Panc1 (cell line): Measurements from ENCODE around the gene DDX46. TPM values are rescaled to one million over a fixed set of nuclear protein-coding genes. Genes with fewer than 3 reads are reported as not detected.
A peak's percentile ranks its signal among the peaks of the same experiment; 100 is the strongest.

Source experiments
- ATAC-seq: fragments of 200-7000 bp; cut with Tn5 transposase; 2 replicates; pipeline ENCODE4 v1.9.1; 2020; ENCODE audit warnings: mild to moderate bottlenecking, moderate library complexity
- BruUV-seq: library from RNA; stranded (reverse); fragments of 400-500 nt; replicated peaks from 2 replicates; lab custom pipeline; 2021; lab: Mats Ljungman, UMichigan
- CTCF ChIA-PET: fragments of 300-600 bp; sonication (Branson Sonifier 250); formaldehyde crosslinking; loops from one replicate; lab custom pipeline; 2022; ENCODE audit warnings: antibody characterized with exemption; lab: Charles Lee
- POLR2A ChIA-PET: fragments of 300-600 bp; sonication (Branson Sonifier 250); formaldehyde crosslinking; loops from one replicate; lab custom pipeline; 2022; ENCODE audit warnings: antibody characterized with exemption; lab: Charles Lee
- DNase-seq: peaks from one replicate; pipeline ENCODE4 v3.0.0-alpha.2; 2010; ENCODE audit warnings: low read depth, low spot score
- H3K27ac ChIP-seq: 2 replicates; pipeline ENCODE4 v1.5.1; 2011; ENCODE audit warnings: mild to moderate bottlenecking, low read length, inconsistent platforms
- H3K27me3 ChIP-seq: fragments of 200-500 bp; sonication (Bioruptor generic); 2 replicates; pipeline ENCODE4 v1.6.0; 2014; ENCODE audit warnings: low read length, inconsistent platforms; ENCODE audit not compliant: control insufficient read depth, insufficient read depth
- H3K36me3 ChIP-seq: fragments of 200-500 bp; sonication (Bioruptor generic); 2 replicates; pipeline ENCODE4 v1.5.1; 2014; ENCODE audit warnings: inconsistent platforms, mild to moderate bottlenecking, low read length, moderate library complexity; ENCODE audit not compliant: control insufficient read depth, insufficient read depth
- H3K4me1 ChIP-seq: 2 replicates; pipeline ENCODE4 v1.5.1; 2011; ENCODE audit warnings: inconsistent platforms, mild to moderate bottlenecking, low read length, moderate library complexity; ENCODE audit not compliant: control insufficient read depth, insufficient read depth
- H3K4me3 ChIP-seq, 2 experiments: 2 replicates each; pipeline ENCODE4 v1.5.1; 2011 to 2012; ENCODE audit warnings: low read depth in 2 of 2, low read length in 2 of 2, mild to moderate bottlenecking in 2 of 2, inconsistent platforms in 1 of 2, moderate library complexity in 1 of 2
- H3K9me3 ChIP-seq: fragments of 200-500 bp; sonication (Bioruptor generic); 2 replicates; pipeline ENCODE4 v1.5.1; 2014; ENCODE audit warnings: low read depth, mild to moderate bottlenecking, inconsistent platforms, low read length, moderate library complexity; ENCODE audit not compliant: control insufficient read depth, insufficient read depth
- POLR2AphosphoS5 ChIP-seq: IDR thresholded peaks from 2 replicates; pipeline ENCODE4 v1.6.1; 2012; ENCODE audit warnings: mild to moderate bottlenecking, low read depth, low read length, moderate library complexity
- SIN3A ChIP-seq: IDR thresholded peaks from 2 replicates; pipeline ENCODE4 v1.6.1; 2012; ENCODE audit warnings: low read depth, mild to moderate bottlenecking, low read length, moderate library complexity, borderline replicate concordance; ENCODE audit not compliant: insufficient read depth
- TCF7L2 ChIP-seq: IDR thresholded peaks from 2 replicates; pipeline ENCODE4 v1.6.1; 2011; ENCODE audit warnings: mild to moderate bottlenecking, low read depth, low read length, inconsistent platforms
- in situ Hi-C: cut with HindIII; loops from 2 replicates; pipeline ENCODE4 v1.10.0; 2016; ENCODE audit warnings: low sequenced_read_pairs, low pct_unique_long_range_greater_than_20kb
- intact Hi-C: fragments of 100-400 bp; cut with micrococcal nuclease; formaldehyde crosslinking; loops from one replicate; pipeline ENCODE4 v1.10.0; 2022; ENCODE audit not compliant: unreplicated experiment
- total RNA-seq: library from RNA; stranded (reverse); gene quantifications from one replicate; pipeline ENCODE4 v1.2.1, GENCODE V29; 2021; ENCODE audit not compliant: unreplicated experiment
- TF ChIP-seq, protein P1 (sequence below), 2 experiments: IDR thresholded peaks; 2 replicates each; pipeline ENCODE4 v1.6.1; 2011 to 2012; ENCODE audit warnings: low read depth in 2 of 2, control low read depth in 1 of 2, low read length in 1 of 2, mild to moderate bottlenecking in 1 of 2, moderate library complexity in 1 of 2; ENCODE audit not compliant: insufficient read depth in 1 of 2
- TF ChIP-seq, protein P2 (sequence below): fragments of 450-650 bp; IDR thresholded peaks from 2 replicates; pipeline ENCODE4 v1.5.1; 2017; ENCODE audit warnings: mild to moderate bottlenecking

Gene DDX46
- total RNA-seq, 1 experiment from 2014 or later, result 90.8 TPM

DNA sequence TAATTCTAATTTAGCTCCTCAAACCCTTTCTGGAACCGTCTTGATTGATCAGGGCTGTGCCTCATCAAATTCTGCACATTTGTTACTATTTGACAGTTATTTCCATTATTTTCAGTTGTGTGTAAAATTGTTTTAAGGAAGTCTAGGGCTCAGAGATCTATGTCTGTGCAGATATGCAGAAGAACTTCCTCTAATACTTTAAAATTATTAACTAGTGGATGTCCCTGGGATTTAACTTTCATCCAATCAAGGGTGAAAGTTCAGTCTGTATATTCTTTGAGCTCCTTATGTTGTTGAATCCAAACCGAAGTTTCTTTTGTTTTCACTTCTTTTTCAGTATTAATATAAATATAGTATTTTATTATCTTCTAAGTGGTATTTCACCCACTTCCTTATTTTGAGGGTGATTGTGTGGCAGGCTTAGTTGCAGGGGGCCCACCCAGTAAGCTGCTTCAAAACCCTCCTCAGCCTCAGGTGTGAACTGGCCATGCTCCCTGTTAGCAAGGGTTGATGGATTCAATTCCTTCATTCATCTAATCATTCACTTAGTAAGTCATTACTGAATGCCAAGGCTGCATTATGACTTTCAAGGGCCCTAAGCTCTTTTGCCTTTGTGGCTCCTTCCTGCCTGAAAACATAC, 22.3 kb upstream of the DDX46 start:
- CTCF ChIA-PET, result interaction anchor here (1.4 kb wide), 1 partner anchor 22 kb away, joined by 4 read pairs; the partner anchor contains the start of gene DDX46

DNA sequence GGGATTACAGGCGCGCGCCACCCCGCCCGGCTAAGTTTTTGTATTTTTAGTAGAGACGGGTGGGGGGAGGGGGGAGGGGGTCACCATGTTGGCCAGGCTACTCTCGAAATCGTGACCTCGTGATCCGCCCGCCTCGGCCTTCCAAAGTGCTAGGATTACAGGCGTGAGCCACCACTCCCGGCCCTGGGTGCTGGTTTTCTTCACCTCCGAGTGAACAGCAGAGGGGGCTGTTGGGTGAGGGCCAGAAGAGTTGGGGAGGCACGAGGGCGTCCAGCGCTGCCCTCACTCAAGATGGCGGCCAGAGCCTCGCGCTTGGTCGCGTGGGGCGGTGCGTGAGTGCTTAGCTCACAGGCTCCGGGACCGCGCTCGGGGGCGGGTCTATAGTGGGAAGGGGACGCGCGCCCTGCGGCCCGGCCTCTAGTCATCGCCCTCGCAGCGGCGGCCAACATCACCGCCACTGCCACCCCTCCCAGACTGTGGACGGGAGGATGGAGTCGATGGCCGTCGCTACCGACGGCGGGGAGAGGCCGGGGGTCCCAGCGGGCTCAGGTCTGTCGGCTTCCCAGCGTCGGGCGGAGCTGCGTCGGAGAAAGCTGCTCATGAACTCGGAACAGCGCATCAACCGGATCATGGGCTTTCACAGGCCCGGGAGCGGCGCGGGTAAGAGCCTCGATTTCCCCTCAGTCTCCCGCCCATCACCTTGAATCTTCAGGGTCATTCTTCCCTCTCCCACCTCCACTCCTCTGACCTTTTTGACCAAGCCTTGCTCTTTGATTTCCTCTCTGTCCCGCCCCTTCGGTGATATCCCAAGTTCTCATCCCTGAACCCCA, 20.2 kb upstream of the DDX46 start, which contains the start of gene CAMLG:
TSS of gene CAMLG (plus strand) at position 416 of the 830 bp plus-strand sequence. CDS start at position 489, 73 bp downstream.
- TF ChIP-seq SIN3A (peak; percentile 95), POLR2AphosphoS5 (peak; percentile 61; the same call in 1 of the 2 replicates), TCF7L2 (no peak)
- TF ChIP-seq, protein P1, sequence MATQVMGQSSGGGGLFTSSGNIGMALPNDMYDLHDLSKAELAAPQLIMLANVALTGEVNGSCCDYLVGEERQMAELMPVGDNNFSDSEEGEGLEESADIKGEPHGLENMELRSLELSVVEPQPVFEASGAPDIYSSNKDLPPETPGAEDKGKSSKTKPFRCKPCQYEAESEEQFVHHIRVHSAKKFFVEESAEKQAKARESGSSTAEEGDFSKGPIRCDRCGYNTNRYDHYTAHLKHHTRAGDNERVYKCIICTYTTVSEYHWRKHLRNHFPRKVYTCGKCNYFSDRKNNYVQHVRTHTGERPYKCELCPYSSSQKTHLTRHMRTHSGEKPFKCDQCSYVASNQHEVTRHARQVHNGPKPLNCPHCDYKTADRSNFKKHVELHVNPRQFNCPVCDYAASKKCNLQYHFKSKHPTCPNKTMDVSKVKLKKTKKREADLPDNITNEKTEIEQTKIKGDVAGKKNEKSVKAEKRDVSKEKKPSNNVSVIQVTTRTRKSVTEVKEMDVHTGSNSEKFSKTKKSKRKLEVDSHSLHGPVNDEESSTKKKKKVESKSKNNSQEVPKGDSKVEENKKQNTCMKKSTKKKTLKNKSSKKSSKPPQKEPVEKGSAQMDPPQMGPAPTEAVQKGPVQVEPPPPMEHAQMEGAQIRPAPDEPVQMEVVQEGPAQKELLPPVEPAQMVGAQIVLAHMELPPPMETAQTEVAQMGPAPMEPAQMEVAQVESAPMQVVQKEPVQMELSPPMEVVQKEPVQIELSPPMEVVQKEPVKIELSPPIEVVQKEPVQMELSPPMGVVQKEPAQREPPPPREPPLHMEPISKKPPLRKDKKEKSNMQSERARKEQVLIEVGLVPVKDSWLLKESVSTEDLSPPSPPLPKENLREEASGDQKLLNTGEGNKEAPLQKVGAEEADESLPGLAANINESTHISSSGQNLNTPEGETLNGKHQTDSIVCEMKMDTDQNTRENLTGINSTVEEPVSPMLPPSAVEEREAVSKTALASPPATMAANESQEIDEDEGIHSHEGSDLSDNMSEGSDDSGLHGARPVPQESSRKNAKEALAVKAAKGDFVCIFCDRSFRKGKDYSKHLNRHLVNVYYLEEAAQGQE (IDR thresholded peaks at IDR 0.05; ENCODE audit: insufficient read depth in 1 of 2, low read depth in 2 of 2, low read length in 1 of 2), result no peak
- TF ChIP-seq, protein P2, sequence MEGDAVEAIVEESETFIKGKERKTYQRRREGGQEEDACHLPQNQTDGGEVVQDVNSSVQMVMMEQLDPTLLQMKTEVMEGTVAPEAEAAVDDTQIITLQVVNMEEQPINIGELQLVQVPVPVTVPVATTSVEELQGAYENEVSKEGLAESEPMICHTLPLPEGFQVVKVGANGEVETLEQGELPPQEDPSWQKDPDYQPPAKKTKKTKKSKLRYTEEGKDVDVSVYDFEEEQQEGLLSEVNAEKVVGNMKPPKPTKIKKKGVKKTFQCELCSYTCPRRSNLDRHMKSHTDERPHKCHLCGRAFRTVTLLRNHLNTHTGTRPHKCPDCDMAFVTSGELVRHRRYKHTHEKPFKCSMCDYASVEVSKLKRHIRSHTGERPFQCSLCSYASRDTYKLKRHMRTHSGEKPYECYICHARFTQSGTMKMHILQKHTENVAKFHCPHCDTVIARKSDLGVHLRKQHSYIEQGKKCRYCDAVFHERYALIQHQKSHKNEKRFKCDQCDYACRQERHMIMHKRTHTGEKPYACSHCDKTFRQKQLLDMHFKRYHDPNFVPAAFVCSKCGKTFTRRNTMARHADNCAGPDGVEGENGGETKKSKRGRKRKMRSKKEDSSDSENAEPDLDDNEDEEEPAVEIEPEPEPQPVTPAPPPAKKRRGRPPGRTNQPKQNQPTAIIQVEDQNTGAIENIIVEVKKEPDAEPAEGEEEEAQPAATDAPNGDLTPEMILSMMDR, result peak; percentile 87

More for the DNA sequence above, 22.3 kb upstream of the DDX46 start:
- no peak for ATAC-seq
- in situ Hi-C loops, result no loop called here
- intact Hi-C loops, result no loop called here
- BruUV-seq, result no TSS peak
- TF ChIP-seq, protein P2, result no peak
- no peak for TF ChIP-seq TCF7L2
- no peak for TF ChIP-seq POLR2AphosphoS5
- TF ChIP-seq, protein P1 (IDR thresholded peaks at IDR 0.05; ENCODE audit: insufficient read depth in 1 of 2, low read depth in 2 of 2, low read length in 1 of 2), result no peak
- no peak for TF ChIP-seq SIN3A
- H3K27me3 ChIP-seq, result no peaks in the 10 kb centered on the region
- H3K4me3 ChIP-seq, result no peak overlapping the region
- H3K9me3 ChIP-seq, result no peaks in the 10 kb centered on the region
- no peak for DNase-seq
- POLR2A ChIA-PET, result interaction anchor here (0.6 kb wide), 2 partner anchors 102 to 605 kb away, joined by 3 to 5 read pairs; no protein-coding TSS in a partner anchor
- H3K36me3 ChIP-seq, result no peaks in the 10 kb centered on the region; the same call in none of the 2 replicates
- no peak overlapping the region for H3K27ac ChIP-seq
- peaks cover 9% of the 10 kb centered on the region; the same call in 1 of the 2 replicates for H3K4me1 ChIP-seq

More for the DNA sequence above, 20.2 kb upstream of the DDX46 start, which contains the start of gene CAMLG:
- Histone ChIP-seq H3K4me3 (peak within 1 kb of the TSS; percentile 95 to 98), H3K4me1 (peaks cover 9% of the 10 kb centered on the region; the same call in 1 of the 2 replicates), H3K36me3 (peaks cover 3% of the 10 kb centered on the region), H3K27ac (peak within 1 kb of the TSS; percentile 78), H3K9me3 (no peaks in the 10 kb centered on the region), H3K27me3 (no peaks in the 10 kb centered on the region)
- in situ Hi-C loops, result no loop called here
- intact Hi-C loops, result no loop called here
- DNase-seq (peak; percentile 93), ATAC-seq (peak; percentile 99)
- BruUV-seq, result no TSS peak
- ChIA-PET POLR2A (interaction anchor here (0.5 to 1.8 kb wide), 3 partner anchors 9 to 20 kb away, joined by 3 to 9 read pairs (median 8); partner anchors contain the start of gene DDX46), CTCF (interaction anchor here (0.6 to 0.8 kb wide), 4 partner anchors 23 to 214 kb away, joined by 3 to 6 read pairs (median 4); no protein-coding TSS in a partner anchor)
